ENCODE results near the gene RNF31.

RNF31 gene

DNA sequence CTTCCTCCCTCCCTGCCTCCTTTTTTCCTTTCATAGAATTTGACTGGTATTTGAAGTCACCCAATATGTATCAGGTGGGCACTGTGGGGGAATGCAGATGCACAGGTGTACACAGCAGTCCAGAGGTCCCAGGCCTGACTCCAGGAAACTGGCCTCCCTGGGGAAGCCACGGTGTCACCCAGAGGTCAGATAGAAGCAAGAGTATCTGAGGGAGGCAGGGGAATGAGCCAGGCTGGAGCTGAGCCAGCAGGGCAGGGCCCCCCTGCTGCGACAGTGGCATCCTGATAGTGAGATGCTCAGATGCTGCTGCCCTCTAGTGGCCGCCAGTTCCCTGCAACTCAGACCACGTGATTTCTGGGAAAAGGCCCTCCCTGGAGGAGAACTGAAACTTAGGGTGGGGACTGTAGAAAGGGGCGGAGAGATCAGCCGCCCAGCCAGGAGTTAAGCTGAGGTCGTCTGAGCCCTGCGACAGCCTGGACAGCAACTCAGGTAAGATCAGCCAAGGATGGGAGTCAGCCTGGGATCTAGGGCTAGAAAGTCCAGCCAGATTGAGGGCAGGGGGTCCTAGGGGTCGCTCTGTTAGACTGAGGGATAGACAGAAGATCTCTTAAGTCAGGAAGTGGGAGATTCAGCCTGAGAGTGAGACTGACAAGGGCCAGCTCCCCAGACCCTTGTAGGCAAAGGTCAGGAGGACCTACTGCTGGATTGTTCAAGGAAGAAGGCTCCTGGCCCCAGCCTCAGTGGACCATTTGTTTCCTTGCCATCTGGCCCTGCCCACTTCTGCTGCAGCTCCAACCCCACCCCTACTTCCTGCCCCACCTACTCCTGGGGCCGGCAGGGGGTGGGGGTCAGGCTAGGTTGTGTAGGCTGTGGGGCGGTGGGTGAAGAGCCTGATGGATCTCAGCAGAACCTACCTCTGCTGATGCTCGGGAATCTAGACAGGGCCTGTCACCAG is 13.8 kb downstream of the RNF31 start, which contains the start of gene IRF9:
TSS of gene IRF9 (plus strand) at position 416 of the 955 bp plus-strand sequence. CDS start 880 bp downstream, outside the sequence.
- peak; percentile 98 for DNase-seq

GRCh38 chr14:24162093-24162492 is 14.8 kb downstream of the RNF31 start:
- no peak for DNase-seq

- no peak for DNase-seq
Observed at GRCh38 chr14:24164518-24164991, 17.3 kb downstream of the RNF31 start.

- no peak for DNase-seq
Observed at GRCh38 chr14:24165785-24166184, 18.5 kb downstream of the RNF31 start.

DNA sequence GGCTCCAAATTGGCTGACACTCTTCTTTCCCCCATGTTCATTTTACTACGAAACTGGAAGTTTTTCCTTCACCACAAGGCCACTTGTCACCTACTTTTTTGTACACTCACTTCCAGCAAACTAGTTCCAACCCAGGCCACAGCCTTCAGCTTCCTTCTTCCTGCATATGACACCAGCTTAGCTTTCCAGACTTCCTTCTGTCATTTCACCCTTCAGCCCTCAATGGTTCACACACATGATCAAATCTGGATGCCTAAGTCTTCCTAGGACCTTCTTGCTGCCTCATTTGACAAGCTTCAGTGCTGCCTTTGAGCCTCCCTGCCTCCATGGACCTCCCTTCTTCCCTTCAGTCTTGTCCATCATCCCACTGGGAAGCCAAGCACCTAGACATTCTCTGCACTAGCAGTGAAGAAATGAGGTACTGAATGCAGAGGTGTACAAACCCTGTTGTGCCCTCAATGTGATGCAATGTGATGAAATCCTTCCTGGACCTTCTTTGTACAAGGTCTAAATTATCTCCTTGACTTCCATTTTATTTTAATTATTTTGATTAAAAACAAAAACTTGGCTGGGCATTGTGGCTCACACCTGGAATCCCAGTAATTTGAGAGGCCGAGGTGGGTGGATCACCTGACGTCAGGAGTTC is 20.3 kb downstream of the RNF31 start:
- DNase-seq, result no peak

- peak; percentile 98 for DNase-seq
Observed at GRCh38 chr14:24171422-24172260, 24.3 kb downstream of the RNF31 start, which contains the start of gene REC8. Gene REC8, plus strand, starts transcription at chr14:24172080. Its CDS starts 473 bp downstream, at chr14:24172553.

GRCh38 chr14:24172261-24172860 is 25.1 kb downstream of the RNF31 start:
- DNase-seq, result no peak

DNA sequence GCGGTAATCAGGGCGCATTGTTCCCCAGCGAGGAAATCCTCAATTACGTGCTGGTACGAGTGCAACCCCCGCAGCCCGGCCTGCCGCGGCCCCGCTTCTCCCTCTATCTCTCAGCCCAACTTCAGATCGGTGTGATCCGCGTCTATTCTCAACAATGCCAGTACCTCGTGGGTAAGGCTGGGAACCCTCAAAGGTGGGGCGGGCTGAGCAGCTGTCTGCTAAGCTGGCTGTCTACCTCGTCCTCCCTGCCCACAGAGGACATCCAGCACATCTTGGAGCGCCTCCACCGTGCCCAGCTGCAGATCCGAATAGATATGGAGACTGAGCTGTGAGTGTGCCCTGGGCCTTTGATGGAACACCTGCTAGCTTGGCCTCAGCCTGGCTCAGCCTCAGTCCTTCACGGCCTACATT is 25.6 kb downstream of the RNF31 start:
- no peak for DNase-seq

GRCh38 chr14:24176599-24176998 is 29.3 kb downstream of the RNF31 start:
- no peak for DNase-seq

GRCh38 chr14:24177041-24177825 is 29.9 kb downstream of the RNF31 start:
- no peak for DNase-seq

DNA sequence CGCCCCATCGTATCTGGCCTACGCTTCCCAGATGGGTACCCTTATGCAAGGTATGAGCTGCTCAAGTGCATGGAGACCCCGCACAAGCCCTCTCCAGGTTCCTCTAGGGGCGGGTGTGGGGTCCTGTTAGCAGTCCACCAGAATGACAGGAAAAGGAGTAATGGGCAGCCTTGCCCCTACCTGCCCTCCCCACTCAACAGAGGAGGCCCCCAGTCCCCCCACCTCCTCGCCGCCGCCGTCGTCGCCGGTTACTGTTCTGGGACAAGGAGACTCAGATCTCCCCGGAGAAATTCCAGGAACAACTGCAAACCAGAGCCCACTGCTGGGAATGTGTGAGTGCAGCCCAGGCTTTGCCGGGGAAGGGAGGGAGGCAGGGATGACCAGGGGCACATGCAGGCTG is 30.6 kb downstream of the RNF31 start:
- DNase-seq, result no peak

DNA sequence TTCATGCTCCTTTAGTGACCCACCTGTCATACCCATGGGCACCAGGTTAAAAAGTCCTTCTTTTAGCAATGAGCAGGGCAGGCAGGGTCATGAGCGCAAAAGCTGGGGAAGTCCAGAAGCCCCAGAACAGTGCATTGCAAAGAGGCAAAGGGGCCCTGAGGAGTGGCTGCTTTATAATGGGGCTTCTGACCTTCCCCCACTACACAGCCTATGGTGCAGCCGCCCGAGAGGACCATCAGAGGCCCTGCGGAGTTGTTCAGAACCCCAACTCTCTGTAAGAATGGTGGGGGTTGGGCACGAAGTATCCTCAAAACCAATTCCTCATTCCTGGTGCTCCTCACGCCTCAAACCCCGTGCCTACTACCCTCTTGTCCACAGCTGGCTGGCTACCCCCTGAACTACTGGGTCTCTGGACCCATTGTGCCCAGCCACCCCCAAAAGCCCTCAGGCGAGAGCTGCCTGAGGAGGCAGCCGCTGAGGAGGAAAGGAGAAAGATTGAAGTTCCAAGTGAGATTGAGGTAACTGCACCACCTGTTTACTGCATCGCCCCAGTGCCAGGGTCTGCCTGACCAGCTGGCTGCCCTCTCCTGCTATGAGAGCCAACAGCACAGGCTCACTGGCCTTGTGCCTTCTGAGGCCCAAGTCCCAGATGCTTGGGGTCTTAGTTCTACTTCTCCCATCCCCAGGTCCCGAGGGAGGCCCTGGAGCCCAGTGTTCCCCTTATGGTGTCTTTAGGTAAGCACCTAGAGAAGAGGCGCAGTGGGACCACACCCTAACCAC is 31.3 kb downstream of the RNF31 start:
- DNase-seq, result no peak

- DNase-seq, result no peak
Observed at GRCh38 chr14:24179294-24179960, 32.1 kb downstream of the RNF31 start.

DNA sequence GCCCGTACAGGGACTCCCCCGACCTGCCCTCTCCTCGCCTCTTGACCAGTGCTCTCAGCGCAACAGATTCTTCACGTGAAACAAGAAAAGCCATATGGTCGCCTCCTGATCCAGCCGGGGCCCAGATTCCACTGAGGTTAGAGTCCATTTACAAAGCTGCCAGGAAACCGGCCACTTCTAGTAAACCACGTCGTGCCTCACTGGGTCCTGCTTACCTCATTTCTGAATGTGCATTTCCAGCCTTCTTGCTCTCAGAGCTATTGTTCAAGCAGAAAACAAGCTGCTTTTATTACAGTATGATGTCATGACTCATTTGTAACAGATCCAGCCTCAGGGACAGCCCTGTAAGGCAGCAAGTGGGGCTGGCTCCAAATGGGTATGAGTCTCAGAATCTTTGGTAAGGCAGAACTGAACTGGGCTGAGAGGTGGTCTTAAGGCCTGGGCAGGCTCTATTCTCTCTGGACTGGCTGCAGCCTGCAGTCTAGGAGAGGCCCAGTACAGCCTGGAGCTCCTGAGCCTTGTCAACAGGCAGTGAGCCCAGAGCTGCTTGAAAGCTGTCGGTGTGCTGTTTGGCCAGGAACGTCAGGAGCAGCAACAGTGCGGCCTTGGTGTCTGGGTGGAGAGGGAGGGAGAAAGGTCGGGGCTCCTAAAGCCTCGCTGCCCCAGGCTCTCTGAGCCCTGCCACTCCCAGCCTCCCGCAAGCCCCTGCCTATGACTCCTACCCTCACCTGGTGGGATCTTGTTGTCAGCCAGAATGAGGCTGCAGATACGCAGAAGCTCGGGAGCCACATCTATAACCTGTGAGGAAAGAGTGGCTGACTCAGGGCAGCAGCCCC is 32.9 kb downstream of the RNF31 start:
- peak; percentile 58 for DNase-seq

GRCh38 chr14:24181371-24182077 is 34.2 kb downstream of the RNF31 start:
- no peak for DNase-seq

- no peak for DNase-seq
Observed at GRCh38 chr14:24182110-24182882, 35.0 kb downstream of the RNF31 start.

DNA sequence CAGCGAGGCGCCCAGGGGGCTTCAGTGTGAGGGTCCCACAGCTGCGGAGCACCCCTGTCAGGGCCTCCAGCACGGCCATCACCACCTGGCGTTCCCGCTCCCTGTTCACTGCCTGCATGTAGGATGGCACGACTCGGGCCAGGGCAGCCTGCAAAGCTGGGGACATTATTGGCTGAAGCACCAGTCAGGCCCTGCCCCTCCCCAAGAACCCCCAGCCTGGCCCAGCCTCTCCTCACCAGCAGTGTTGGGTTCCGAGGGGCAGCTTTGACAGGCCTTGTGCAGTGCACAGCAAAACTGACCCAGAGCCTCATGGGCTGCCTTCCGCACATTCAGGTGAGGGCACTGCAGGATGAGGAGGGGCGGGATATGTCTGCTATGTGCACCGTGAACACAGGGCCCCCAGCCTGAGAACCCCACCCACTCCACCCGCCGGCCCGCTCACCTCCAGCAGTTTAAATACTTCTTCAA is 35.8 kb downstream of the RNF31 start:
- DNase-seq, result no peak

Measured in islet precursor cell (in vitro differentiated cells).